ENCODE results near the gene CLDN4.
A peak's percentile ranks its signal among the peaks of the same experiment; 100 is the strongest.
"Not testable (repeated sequence)": the region's sequence is repeated elsewhere in the genome, so short reads cannot be mapped to it uniquely, and the experiment has no call there.

Gene CLDN4

DNA sequence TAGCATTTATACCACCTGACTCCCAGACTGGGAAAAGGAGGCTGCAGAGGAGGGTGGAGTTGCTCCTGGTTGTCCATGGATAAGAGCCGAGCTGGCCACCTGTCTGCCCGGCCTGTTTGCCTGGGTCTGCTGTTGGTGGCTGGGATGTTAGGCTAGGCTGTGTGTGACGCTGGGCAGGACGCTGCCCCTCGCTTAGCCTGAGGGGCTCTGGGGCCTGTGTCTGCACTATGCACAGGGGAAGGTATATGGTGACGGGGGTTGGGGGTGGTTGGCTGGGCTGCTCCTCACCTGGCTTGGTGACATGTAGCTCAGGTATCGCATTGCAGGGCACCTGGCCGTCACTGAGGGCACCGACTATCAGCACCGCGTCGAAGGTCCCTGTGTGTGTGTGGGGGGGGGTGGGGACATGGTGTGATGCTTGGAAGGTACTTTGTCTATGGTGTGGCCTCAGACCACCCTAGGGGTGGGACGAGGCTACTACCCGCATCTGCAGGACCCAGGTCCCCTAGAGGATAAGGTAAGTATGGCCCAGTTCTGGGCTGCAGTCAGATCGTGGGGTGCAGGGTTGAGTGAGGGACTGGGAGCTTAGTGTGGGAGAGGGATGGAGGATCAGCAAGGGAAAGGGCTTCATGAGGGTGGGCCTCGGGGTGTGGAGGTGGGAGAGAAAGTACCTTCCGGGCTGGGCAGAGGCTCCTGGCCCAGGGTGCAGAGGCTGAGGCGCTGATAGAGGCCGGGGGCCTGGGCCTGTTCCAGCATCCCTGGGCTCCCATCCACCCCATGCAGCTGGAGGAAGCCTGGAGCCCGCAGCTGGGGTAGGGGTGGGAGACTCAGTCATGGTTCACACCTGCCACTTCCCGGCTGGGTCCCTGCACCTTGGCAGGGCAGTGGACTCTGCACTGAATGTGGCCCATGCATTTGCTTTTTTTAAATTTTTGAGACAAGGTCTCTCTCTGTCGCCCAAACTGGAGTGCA lies 9.2 kb downstream of the CLDN4 start:
- in situ Hi-C loops (cut with HindIII; ENCODE audit: low pct_ligation_motif_present, low pct_unique_long_range_greater_than_20kb, low sequenced_read_pairs) = no loop called here
- DNase-seq = peak; percentile 33

DNA sequence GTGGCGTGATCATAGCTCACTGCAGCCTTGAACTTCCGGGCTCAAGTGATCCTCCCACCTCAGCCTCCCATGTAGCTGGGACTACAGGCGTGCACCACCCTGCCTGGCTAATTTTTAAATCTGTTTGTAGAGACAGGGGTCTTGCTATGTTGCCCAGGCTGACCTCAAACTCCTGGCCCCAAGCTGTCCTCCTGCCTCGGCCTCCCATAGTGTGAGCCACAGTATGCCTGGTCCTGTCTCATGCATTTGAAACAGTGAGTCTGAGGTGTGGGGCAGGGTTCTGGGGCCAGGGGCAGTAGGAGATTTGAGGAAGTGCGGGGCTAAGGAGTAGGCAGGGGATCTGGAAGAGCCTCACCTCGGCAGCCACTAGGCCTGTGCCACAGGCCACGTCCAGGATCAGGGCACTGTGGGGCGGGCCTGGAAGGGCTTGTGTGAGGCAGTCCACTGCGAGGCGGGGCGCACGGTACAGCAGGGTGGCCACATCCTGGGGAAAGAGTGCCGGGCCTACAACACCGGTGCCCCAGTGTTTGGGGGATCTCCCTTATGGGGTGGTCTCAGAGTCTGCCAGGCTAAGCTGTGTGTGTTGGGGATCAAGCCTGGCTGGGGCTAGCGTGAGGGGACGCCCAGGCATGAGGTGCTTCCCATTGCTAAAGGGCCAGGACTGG lies 10.1 kb downstream of the CLDN4 start:
- no peak for DNase-seq
- in situ Hi-C loops (cut with HindIII; ENCODE audit: low pct_ligation_motif_present, low pct_unique_long_range_greater_than_20kb, low sequenced_read_pairs) = no loop called here

GRCh38 chr7:73841689-73842066 lies 10.9 kb downstream of the CLDN4 start:
- in situ Hi-C loops (cut with HindIII; ENCODE audit: low pct_ligation_motif_present, low pct_unique_long_range_greater_than_20kb, low sequenced_read_pairs) = no loop called here
- DNase-seq = peak; percentile 57

DNA sequence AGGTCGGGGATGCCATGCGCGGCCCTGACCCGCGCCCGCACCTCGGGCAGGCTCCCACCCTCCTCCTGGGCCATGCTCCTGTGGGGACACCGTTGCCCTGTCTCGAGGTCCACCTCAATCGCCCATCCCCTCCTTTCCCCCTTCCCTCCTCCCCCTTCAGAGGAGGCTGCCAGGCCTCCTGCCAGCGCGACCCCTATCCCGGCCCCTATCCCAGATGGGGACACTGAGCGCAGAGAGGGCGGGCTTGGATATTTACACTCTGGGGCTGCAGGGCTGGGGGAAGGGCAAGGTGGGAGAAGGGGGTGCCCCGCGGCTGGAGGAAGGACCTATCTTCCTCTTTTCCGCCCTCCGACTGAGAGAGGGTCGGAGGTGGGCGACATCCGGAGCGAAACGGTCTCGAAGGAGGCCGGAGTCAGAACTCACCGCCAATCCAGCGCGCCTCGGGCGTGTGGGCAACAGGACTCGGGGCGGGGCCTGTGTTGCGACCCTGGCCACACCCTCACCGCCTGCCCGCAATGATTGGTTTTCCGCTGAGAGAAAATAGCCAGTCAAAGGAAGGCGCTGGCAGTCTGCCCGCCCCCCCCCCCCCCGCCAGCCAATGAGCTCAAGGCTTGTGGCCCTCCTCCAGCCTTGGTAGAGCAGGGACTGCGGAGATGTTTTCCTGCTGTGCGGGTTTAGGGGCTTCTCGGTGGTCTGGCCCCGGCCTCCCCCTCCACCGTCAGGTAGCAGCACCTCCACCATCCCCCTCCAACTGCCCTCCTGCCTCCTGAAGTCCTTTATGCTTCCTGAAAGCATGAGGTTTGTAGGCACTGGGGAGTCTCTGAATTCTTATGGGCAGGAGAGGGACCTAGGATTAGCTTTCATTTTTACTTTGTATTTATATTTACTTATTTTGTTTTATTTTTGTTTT lies 11.5 kb downstream of the CLDN4 start, which contains the start of gene METTL27:
TSS of gene METTL27 (minus strand) at position 450 of the 910 bp plus-strand sequence. CDS start at position 74, 376 bp downstream.
- peak; percentile 98 for DNase-seq
- in situ Hi-C loops (cut with HindIII; ENCODE audit: low pct_ligation_motif_present, low pct_unique_long_range_greater_than_20kb, low sequenced_read_pairs) = no loop called here

- in situ Hi-C loops (cut with HindIII; ENCODE audit: low pct_ligation_motif_present, low pct_unique_long_range_greater_than_20kb, low sequenced_read_pairs) = no loop called here
- DNase-seq = no peak
Observed at GRCh38 chr7:73844131-73844547, 13.3 kb downstream of the CLDN4 start.

- in situ Hi-C loops (cut with HindIII; ENCODE audit: low pct_ligation_motif_present, low pct_unique_long_range_greater_than_20kb, low sequenced_read_pairs) = no loop called here
- DNase-seq = no peak
Observed at GRCh38 chr7:73844848-73845460, 14.2 kb downstream of the CLDN4 start.

GRCh38 chr7:73845701-73846195 lies 15.0 kb downstream of the CLDN4 start:
- DNase-seq; in situ Hi-C loops (cut with HindIII; ENCODE audit: low pct_ligation_motif_present, low pct_unique_long_range_greater_than_20kb, low sequenced_read_pairs): not testable (repeated sequence)

GRCh38 chr7:73847941-73848723 lies 17.3 kb downstream of the CLDN4 start:
- in situ Hi-C loops (cut with HindIII; ENCODE audit: low pct_ligation_motif_present, low pct_unique_long_range_greater_than_20kb, low sequenced_read_pairs) = no loop called here
- no peak for DNase-seq

GRCh38 chr7:73850781-73851207 lies 20.0 kb downstream of the CLDN4 start:
- DNase-seq = peak; percentile 98
- in situ Hi-C loops (cut with HindIII; ENCODE audit: low pct_ligation_motif_present, low pct_unique_long_range_greater_than_20kb, low sequenced_read_pairs) = loop anchor here (25.0 kb wide), 1 partner anchor 162 kb away; no protein-coding TSS in a partner anchor

GRCh38 chr7:73851410-73852338 lies 20.9 kb downstream of the CLDN4 start:
- in situ Hi-C loops (cut with HindIII; ENCODE audit: low pct_ligation_motif_present, low pct_unique_long_range_greater_than_20kb, low sequenced_read_pairs) = loop anchor here (25.0 kb wide), 1 partner anchor 161 kb away; no protein-coding TSS in a partner anchor
- peak; percentile 99 for DNase-seq

DNA sequence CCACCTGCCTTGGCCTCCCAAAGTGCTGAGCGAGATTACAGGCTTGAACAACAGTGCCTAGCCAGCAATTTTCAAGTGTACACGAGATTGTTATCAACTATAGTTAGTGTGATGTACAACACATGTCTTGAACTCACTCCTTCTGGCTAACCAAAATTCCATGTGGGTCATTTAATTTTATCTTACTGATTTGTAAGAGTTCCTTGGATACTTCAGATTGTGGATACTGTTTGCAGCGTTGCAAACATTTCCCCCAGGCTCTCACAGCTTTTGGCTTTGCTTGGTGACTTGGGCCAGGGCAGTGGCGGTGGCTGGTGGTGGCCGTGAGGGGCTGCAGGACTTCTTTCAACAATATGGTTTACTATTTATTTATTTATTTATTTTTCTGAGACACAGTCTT lies 21.7 kb downstream of the CLDN4 start:
- DNase-seq = no peak
- in situ Hi-C loops (cut with HindIII; ENCODE audit: low pct_ligation_motif_present, low pct_unique_long_range_greater_than_20kb, low sequenced_read_pairs) = loop anchor here (25.0 kb wide), 1 partner anchor 160 kb away; no protein-coding TSS in a partner anchor

DNA sequence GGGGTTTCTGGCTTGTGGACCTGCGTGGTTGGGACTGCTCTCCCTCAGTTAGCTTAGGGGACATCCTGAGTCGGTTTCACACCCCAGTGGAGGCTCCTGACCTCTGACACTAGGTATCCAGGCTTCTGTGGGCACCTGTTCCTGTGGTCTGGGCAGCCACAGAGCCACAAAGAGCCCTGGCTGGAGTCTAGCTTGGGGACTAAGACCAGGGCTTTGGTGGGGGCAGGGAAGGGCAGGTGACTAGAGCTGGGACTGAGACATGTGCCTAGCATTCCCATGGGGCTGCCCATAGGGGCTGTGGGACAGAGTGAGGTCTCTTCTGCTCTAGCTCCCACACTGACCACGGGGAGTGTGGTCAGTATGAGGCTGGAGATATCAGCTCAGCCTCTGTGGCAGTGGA lies 26.1 kb downstream of the CLDN4 start:
- in situ Hi-C loops (cut with HindIII; ENCODE audit: low pct_ligation_motif_present, low pct_unique_long_range_greater_than_20kb, low sequenced_read_pairs) = loop anchor here (25.0 kb wide), 1 partner anchor 155 kb away; no protein-coding TSS in a partner anchor

DNA sequence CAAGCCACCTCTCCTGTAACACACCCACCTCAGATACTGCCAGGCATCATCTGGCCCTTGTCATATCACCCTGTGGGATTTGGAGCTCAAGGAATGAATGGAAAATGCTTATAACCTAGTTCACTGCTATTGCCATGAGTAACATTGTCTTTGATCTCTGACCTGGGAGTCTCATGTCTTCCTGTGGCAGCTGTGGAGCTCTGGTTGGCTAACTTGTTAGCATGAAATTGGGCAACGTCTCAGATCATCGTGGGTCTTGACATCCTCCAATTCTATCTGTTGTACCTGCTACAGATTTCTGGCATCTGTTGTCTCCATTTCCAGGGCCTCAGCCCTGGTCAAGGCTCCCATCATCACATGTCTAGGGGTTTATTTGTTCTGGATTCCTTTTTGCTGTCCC lies 28.0 kb downstream of the CLDN4 start:
- in situ Hi-C loops (cut with HindIII; ENCODE audit: low pct_ligation_motif_present, low pct_unique_long_range_greater_than_20kb, low sequenced_read_pairs) = loop anchor here (25.0 kb wide), 1 partner anchor 153 kb away; no protein-coding TSS in a partner anchor
- DNase-seq = no peak

More for the DNA sequence above, 26.1 kb downstream of the CLDN4 start:
- no peak for DNase-seq

DNA sequence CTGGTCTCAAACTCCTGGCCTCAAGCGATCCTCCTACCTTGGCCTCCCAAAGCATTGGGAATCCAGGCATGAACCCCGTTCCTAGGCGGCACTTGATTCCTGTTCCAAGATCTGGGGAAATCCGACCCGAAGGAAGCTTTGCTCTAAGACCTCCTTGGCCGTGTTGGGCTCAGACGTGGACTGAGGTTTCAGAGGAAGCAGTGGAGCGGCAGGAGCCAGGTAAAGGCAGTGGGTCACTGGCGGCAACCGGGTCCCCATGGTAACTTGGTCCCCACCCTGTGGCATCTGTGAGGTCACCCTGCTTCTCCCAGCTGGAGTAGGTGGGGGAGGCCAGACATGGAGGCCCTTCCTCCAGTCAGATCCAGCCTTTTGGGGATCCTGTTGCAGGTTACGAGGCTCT lies 30.1 kb downstream of the CLDN4 start, which contains the start of gene TMEM270:
TSS of gene TMEM270 (plus strand) at position 301 of the 400 bp plus-strand sequence. CDS start at position 337, 36 bp downstream.
- in situ Hi-C loops (cut with HindIII; ENCODE audit: low pct_ligation_motif_present, low pct_unique_long_range_greater_than_20kb, low sequenced_read_pairs) = loop anchor here (25.0 kb wide), 1 partner anchor 151 kb away; no protein-coding TSS in a partner anchor
- no peak for DNase-seq

DNA sequence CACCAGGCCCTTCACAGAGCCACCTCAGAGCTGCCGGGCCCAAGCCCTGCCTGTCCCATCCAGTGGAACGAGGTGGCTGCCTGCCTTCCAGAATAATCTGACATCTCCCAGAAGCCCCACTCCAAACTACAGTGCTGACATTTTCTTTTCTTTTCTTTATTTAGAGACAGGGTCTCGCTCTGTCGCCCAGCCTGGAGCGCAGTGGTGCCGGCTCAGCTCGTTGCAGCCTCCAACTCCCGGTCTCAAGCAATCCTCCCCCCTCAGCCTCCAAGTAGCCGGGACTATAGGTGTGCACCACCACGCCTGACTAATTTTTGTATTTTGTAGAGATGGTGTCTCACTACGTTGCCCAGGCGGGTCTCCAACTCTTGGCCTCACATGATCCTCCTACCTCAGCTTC lies 30.5 kb downstream of the CLDN4 start:
- in situ Hi-C loops (cut with HindIII; ENCODE audit: low pct_ligation_motif_present, low pct_unique_long_range_greater_than_20kb, low sequenced_read_pairs) = loop anchor here (25.0 kb wide), 1 partner anchor 151 kb away; no protein-coding TSS in a partner anchor
- DNase-seq = no peak
